GM12878 (cell line): ENCODE measurements around the gene WNK2. TPM values are rescaled to one million over a fixed set of nuclear protein-coding genes. Genes with fewer than 3 reads are reported as not detected.

Source experiments
- ATAC-seq: fragments of 200-7000 bp; cut with Tn5 transposase; 3 replicates; pipeline ENCODE4 v1.9.1; 2020; ENCODE audit warnings: mild to moderate bottlenecking, moderate library complexity
- BruUV-seq: library from RNA; stranded (reverse); fragments of 400-500 nt; replicated peaks from 2 replicates; lab custom pipeline; 2021; lab: Mats Ljungman, UMichigan
- CTCF ChIA-PET: fragments of 300-600 bp; sonication (Branson Sonifier 250); formaldehyde crosslinking; extraction: SDS; loops from one replicate; lab custom pipeline; 2021; ENCODE audit warnings: inconsistent platforms; lab: Yijun Ruan, JAX
- POLR2A ChIA-PET: fragments of 350-600 bp; formaldehyde crosslinking; extraction: SDS; loops from one replicate; lab custom pipeline; 2021; ENCODE audit warnings: inconsistent platforms; lab: Charles Lee
- RAD21 ChIA-PET: fragments of 300-600 bp; sonication (Branson Sonifier 250); formaldehyde crosslinking; loops from one replicate; lab custom pipeline; 2023; ENCODE audit warnings: antibody characterized with exemption; ENCODE audit not compliant: unreplicated experiment; lab: Charles Lee
- SMC1A ChIA-PET: fragments of 300-600 bp; sonication (Branson Sonifier 250); formaldehyde crosslinking; loops from one replicate; lab custom pipeline; 2023; ENCODE audit not compliant: unreplicated experiment, uncharacterized antibody; lab: Charles Lee
- DNase-seq: peaks from one replicate; pipeline ENCODE4 v3.0.0-alpha.2; 2011; ENCODE audit warnings: low read depth, low spot score
- FAIRE-seq: peaks from 3 replicates; lab custom pipeline; 2011; peaks lifted over from hg19 to GRCh38; lab: Jason Lieb, UNC
- H2AFZ ChIP-seq: 2 replicates; pipeline ENCODE4 v1.6.0; 2011; ENCODE audit warnings: low read depth, low read length, control low read depth; ENCODE audit not compliant: control insufficient read depth
- H3K27ac ChIP-seq: 2 replicates; pipeline ENCODE4 v1.5.1; 2011; ENCODE audit warnings: control low read depth; ENCODE audit not compliant: control insufficient read depth, insufficient read depth
- H3K27me3 ChIP-seq, 2 experiments: replicated peaks in 1 of 2; 2 replicates each; pipeline versions ENCODE4 v1.6.0 to v1.6.1; 2011; ENCODE audit warnings: low read length in 1 of 2; ENCODE audit not compliant: control insufficient read depth in 2 of 2, insufficient read depth in 2 of 2
- H3K36me3 ChIP-seq, 2 experiments: 2 replicates each; pipeline ENCODE4 v1.5.1; 2011; ENCODE audit warnings: low read length in 1 of 2; ENCODE audit not compliant: control insufficient read depth in 2 of 2, insufficient read depth in 2 of 2
- H3K4me1 ChIP-seq: 2 replicates; pipeline ENCODE4 v1.6.1; 2011; ENCODE audit warnings: mild to moderate bottlenecking, low read length, moderate library complexity, mixed read lengths; ENCODE audit not compliant: control insufficient read depth, insufficient read depth
- H3K4me2 ChIP-seq: 2 replicates; pipeline ENCODE4 v1.6.0; 2011; ENCODE audit warnings: control low read depth; ENCODE audit not compliant: control insufficient read depth, insufficient read depth
- H3K4me3 ChIP-seq: fragments of 200-600 bp; sonication (generic); 2 replicates; pipeline ENCODE4 v1.5.1; 2016
- H3K79me2 ChIP-seq: 2 replicates; pipeline ENCODE4 v1.6.0; 2011; ENCODE audit warnings: low read length; ENCODE audit not compliant: control insufficient read depth, insufficient read depth
- H3K9ac ChIP-seq: 2 replicates; pipeline ENCODE4 v1.8.0; 2011; ENCODE audit warnings: low read length, control low read depth, mixed read lengths; ENCODE audit not compliant: control insufficient read depth, insufficient read depth
- H3K9me3 ChIP-seq: replicated peaks from 3 replicates; pipeline ENCODE4 v1.5.1; 2011; ENCODE audit warnings: mild to moderate bottlenecking, low read length; ENCODE audit not compliant: control insufficient read depth, insufficient read depth
- H4K20me1 ChIP-seq: 2 replicates; pipeline ENCODE4 v1.6.0; 2011; ENCODE audit not compliant: control insufficient read depth, insufficient read depth
- BACH1 ChIP-seq: fragments of 450-650 bp; IDR thresholded peaks from 2 replicates; pipeline ENCODE4 v1.6.1; 2017; ENCODE audit warnings: mild to moderate bottlenecking, borderline replicate concordance
- LARP7 ChIP-seq: fragments of 450-650 bp; IDR thresholded peaks from 2 replicates; pipeline ENCODE4 v1.6.1; 2017; ENCODE audit warnings: mild to moderate bottlenecking
- NFIC ChIP-seq: IDR thresholded peaks from 2 replicates; pipeline ENCODE4 v1.6.1; 2012; ENCODE audit warnings: low read depth, mild to moderate bottlenecking, inconsistent platforms, low read length, moderate library complexity
- NFXL1 ChIP-seq: fragments of 450-650 bp; IDR thresholded peaks from 2 replicates; pipeline ENCODE4 v1.6.1; 2017; ENCODE audit warnings: antibody characterized with exemption, mild to moderate bottlenecking, borderline replicate concordance
- RUNX3 ChIP-seq: IDR thresholded peaks from 2 replicates; pipeline ENCODE4 v1.6.1; 2012; ENCODE audit warnings: low read length, inconsistent platforms
- TARDBP ChIP-seq: IDR thresholded peaks from 2 replicates; pipeline ENCODE4 v1.6.1; 2016; ENCODE audit warnings: borderline replicate concordance
- ZNF24 ChIP-seq: fragments of 450-650 bp; IDR thresholded peaks from 2 replicates; pipeline ENCODE4 v1.6.1; 2017; ENCODE audit warnings: antibody characterized with exemption, mild to moderate bottlenecking
- ZNF687 ChIP-seq: fragments of 450-650 bp; IDR thresholded peaks from 2 replicates; pipeline ENCODE4 v1.6.1; 2017; ENCODE audit warnings: mild to moderate bottlenecking, moderate library complexity
- WGBS: methylation state at CpG from one replicate; pipeline ENCODE4 v1.1.6; 2016; ENCODE audit warnings: low lambda C conversion rate; ENCODE audit not compliant: insufficient replicate concordance, insufficient coverage; ENCODE audit errors: missing lambda C conversion rate; 5-methylcytosine and 5-hydroxymethylcytosine counted together
- in situ Hi-C: fragments of 300-500 bp; cut with MboI; formaldehyde crosslinking; loops from 9 replicates; pipeline ENCODE4 v1.14.3; 2018; ENCODE audit warnings: mixed read lengths
- intact Hi-C: fragments of 100-400 bp; cut with micrococcal nuclease; formaldehyde crosslinking; loops from one replicate; pipeline ENCODE4 v1.14.2; 2022; ENCODE audit not compliant: unreplicated experiment
- polyA plus RNA-seq, 11 experiments: library from polyadenylated mRNA; depleted of rRNA in 4 of 11; unstranded in 6 of 11; stranded (reverse) in 5 of 11; fragments of >200 nt; fragmentation: Nextera tagmentation in 4 of 11; fragmentation: Illumina TruSeq in 1 of 11; extraction: Ambion mirVana in 4 of 11; extraction: Trizol in 1 of 11; gene quantifications; 1 replicate in 1 of 11; 2 replicates in 10 of 11; pipeline versions ENCODE4 v1.2.1 to v1.2.3, GENCODE V29; 2011 to 2016; ENCODE audit warnings: inconsistent platforms in 2 of 11, missing spikeins in 2 of 11, low read depth in 1 of 11
- total RNA-seq, 4 experiments: library from RNA; depleted of rRNA in 3 of 4; stranded (reverse); fragments of >200 nt in 3 of 4; fragmentation: Illumina TruSeq in 1 of 4; extraction: Trizol in 1 of 4; gene quantifications; 2 replicates each; pipeline versions ENCODE4 v1.2.1 to v1.2.3, GENCODE V29; 2013 to 2021
- TF ChIP-seq, protein P1 (sequence below): fragments of 450-650 bp; IDR thresholded peaks from 2 replicates; pipeline ENCODE4 v1.6.1; 2017; ENCODE audit warnings: mild to moderate bottlenecking

WNK2 gene
- total and polyA plus RNA-seq, 10 of the 15 experiments (the other 5 are each of a cell fraction or from before 2014, with no cell fraction given), result 0.15 TPM; not detected in 9

DNA sequence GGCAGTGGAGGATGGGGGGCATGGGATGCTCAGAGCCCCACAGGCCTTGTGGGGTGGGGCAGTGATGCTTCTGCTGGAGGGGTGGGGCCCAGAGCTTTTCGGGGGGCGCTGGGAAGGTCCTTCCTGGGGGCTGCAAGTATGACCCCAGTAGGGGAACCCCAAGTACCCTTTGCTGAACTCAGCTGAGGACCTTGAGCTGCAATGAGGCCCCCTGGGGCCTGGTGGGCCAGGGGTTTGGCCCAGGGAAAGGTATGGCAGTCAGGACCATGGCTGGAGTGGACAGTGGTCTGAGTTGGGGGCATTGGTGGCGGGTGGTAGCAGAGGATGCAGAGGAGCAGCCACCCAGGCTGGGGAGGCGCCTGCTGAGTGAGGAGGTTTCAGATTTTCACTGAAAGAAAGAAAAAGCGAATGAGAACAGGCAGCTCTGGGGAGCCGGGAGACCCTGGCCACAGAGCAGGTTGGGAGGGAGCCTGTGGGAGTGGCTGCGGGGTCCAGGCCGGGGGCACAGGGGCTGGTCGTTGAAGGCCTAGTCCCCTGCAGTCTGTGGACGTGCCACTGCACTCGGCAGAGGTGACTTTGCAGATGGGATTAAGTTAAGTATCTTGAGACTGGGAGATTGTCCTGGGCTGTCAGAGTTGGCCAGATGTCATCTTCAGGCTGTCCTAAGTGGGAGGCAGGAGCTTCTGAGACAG, 19.2 kb downstream of the WNK2 start (continued):
- no peak for TF ChIP-seq LARP7

DNA sequence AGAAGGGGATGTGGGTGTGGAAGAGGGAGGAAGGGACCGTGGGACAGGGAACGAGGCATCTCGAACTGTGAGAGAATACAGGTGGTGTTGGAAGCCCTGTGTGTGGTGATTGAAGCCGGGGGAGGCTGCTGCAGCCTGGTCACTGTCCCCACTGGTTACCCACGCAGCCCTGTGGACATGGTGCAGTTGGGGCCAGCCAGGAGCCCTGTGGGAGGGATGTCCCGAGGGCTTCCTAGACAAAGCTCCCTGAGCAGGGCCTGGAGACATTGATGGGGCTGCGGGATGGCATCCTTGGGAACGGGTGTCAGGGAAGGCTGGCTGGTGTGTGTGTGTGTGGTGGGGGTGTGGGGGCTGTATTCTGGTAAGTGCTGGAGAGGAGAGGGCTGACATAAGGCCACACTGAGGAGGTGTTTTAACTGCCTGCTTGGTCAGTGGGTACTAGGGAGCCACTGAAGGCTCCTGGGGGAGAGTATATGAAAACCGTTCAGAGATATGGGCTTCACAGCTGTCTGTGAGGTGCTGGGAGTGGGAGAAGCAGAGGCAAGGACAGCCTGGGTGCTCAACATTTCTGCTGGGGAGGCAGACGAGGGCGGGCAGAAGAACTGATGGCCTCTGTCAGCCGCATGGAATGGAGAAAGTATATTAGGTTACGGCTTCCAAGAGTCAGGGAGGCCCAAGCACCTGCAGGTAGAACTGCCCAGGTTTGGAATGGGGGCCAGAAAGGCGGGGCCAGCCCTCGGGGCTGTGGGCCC, 20.0 kb downstream of the WNK2 start:
- Histone ChIP-seq H4K20me1 (no peaks in the 10 kb centered on the region), H3K79me2 (no peaks in the 10 kb centered on the region), H3K27me3 (no peaks in the 10 kb centered on the region; a peak in 1 of 4 replicates), H3K4me1 (no peaks in the 10 kb centered on the region), H3K4me3 (no peak overlapping the region), H3K4me2 (no peak overlapping the region), H3K9me3 (no peaks in the 10 kb centered on the region), H3K9ac (no peak overlapping the region), H2AFZ (no peak overlapping the region), H3K36me3 (no peaks in the 10 kb centered on the region), H3K27ac (no peak overlapping the region)
- ChIA-PET RAD21 (no interaction called here), POLR2A (no interaction called here), CTCF (no interaction called here), SMC1A (no interaction called here)
- WGBS, result 15% methylated on average over 15 of the region's 15 CpGs
- intact Hi-C loops, result no loop called here
- no TSS peak for BruUV-seq
- no peak for FAIRE-seq
- no peak for TF ChIP-seq TARDBP
- no peak for TF ChIP-seq ZNF687
- TF ChIP-seq NFXL1, result no peak
- TF ChIP-seq ZNF24, result no peak
- no peak for TF ChIP-seq RUNX3
- TF ChIP-seq BACH1, result no peak
- TF ChIP-seq, protein P1, sequence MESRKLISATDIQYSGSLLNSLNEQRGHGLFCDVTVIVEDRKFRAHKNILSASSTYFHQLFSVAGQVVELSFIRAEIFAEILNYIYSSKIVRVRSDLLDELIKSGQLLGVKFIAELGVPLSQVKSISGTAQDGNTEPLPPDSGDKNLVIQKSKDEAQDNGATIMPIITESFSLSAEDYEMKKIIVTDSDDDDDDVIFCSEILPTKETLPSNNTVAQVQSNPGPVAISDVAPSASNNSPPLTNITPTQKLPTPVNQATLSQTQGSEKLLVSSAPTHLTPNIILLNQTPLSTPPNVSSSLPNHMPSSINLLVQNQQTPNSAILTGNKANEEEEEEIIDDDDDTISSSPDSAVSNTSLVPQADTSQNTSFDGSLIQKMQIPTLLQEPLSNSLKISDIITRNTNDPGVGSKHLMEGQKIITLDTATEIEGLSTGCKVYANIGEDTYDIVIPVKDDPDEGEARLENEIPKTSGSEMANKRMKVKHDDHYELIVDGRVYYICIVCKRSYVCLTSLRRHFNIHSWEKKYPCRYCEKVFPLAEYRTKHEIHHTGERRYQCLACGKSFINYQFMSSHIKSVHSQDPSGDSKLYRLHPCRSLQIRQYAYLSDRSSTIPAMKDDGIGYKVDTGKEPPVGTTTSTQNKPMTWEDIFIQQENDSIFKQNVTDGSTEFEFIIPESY, result no peak
- TF ChIP-seq NFIC, result no peak
- DNase-seq, result no peak
- in situ Hi-C loops, result no loop called here
- no peak for ATAC-seq
